GM19372 (cell line): ENCODE measurements around the gene PCDHA4.

Source experiments
- ATAC-seq: cut with Tn5 transposase; IDR thresholded peaks from one replicate; pipeline ENCODE4 v1.9.1; 2021; ENCODE audit warnings: mild to moderate bottlenecking, low read depth, moderate library complexity; ENCODE audit not compliant: unreplicated experiment

Gene PCDHA4

DNA sequence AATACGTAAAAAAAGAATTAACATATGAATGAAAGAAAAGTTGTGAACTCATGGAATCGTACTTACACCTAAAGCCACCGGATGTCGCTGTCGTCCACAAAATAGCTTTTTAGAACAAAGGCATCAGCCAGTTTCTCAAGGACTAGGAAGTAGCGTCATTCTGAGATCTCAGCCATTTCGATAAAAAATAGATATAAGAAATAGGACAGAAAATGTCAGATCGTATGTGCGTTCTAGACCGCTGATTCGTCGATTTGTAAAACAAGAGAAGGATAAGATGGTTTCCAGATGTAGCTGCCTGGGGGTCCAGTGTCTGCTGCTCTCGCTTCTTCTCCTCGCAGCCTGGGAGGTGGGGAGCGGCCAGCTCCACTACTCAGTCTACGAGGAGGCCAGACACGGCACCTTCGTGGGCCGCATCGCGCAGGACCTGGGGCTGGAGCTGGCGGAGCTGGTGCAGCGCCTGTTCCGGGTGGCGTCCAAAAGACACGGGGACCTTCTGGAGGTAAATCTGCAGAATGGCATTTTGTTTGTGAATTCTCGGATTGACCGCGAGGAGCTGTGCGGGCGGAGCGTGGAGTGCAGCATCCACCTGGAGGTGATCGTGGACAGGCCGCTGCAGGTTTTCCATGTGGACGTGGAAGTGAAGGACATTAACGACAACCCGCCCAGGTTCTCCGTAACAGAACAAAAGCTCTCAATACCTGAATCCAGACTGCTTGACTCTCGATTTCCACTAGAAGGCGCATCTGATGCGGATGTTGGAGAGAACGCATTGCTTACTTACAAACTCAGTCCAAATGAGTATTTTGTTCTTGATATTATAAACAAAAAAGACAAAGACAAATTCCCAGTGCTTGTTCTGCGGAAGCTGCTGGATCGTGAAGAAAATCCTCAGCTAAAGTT lies 49.2 kb downstream of the PCDHA4 start, which contains the start of gene PCDHA10:
Gene PCDHA10 (plus strand): TSS at position 126 of the 903 bp plus-strand sequence. CDS start 152 bp downstream, at position 278.
- no peak for ATAC-seq

DNA sequence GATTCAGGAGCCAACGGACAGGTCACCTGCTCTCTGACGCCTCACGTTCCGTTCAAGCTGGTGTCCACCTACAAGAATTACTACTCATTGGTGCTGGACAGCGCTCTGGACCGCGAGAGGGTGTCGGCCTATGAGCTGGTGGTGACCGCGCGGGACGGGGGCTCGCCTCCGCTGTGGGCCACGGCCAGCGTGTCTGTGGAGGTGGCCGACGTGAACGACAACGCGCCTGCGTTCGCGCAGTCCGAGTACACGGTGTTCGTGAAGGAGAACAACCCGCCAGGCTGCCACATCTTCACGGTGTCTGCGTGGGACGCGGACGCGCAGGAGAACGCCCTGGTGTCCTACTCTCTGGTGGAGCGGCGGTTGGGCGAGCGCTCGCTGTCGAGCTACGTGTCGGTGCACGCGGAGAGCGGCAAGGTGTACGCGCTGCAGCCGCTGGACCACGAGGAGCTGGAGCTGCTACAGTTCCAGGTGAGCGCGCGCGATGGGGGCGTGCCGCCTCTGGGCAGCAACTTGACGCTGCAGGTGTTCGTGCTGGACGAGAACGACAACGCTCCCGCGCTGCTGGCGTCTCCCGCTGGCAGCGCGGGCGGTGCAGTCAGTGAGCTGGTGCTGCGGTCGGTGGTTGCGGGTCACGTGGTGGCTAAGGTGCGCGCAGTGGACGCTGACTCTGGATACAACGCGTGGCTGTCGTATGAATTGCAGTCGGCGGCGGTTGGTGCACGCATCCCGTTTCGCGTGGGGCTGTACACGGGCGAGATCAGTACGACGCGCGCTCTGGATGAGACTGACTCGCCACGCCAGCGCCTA lies 50.5 kb downstream of the PCDHA4 start:
- no peak for ATAC-seq

DNA sequence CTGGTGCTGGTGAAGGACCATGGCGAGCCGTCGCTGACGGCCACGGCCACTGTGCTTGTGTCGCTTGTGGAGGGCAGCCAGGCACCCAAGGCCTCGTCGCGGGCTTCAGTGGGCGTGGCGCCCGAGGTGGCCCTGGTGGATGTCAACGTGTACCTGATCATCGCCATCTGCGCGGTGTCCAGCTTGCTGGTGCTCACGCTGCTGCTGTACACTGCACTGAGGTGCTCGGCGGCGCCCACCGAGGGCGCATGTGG lies 51.0 kb downstream of the PCDHA4 start:
- ATAC-seq = no peak

- ATAC-seq = no peak
Observed at GRCh38 chr5:140862441-140863295, 55.8 kb downstream of the PCDHA4 start.
